Fibroblast of villous mesenchyme (primary cell): ENCODE results near the gene POTEG. TPM values are rescaled to one million over a fixed set of nuclear protein-coding genes. Genes with fewer than 3 reads are reported as not detected.
"Not testable (repeated sequence)": the region's sequence is repeated elsewhere in the genome, so short reads cannot be mapped to it uniquely, and the experiment has no call there.

ENCODE experiments used
- DNase-seq: peaks from one replicate; pipeline ENCODE4 v3.0.0-alpha.2; 2010; ENCODE audit warnings: low read depth
- H3K4me3 ChIP-seq: 2 replicates; pipeline ENCODE4 v1.5.1; 2011; ENCODE audit warnings: low read depth, mild to moderate bottlenecking, low read length
- small RNA-seq: library from RNA; depleted of rRNA; stranded (forward); fragments of <200 nt; gene quantifications from one replicate; pipeline ENCODE3, GENCODE V24; 2012
- total RNA-seq: library from RNA; depleted of rRNA; stranded (reverse); fragments of >200 nt; gene quantifications from 2 replicates; pipeline ENCODE4 v1.2.3, GENCODE V29; 2012

POTEG gene
- total RNA-seq, 1 donor: not detected

DNA sequence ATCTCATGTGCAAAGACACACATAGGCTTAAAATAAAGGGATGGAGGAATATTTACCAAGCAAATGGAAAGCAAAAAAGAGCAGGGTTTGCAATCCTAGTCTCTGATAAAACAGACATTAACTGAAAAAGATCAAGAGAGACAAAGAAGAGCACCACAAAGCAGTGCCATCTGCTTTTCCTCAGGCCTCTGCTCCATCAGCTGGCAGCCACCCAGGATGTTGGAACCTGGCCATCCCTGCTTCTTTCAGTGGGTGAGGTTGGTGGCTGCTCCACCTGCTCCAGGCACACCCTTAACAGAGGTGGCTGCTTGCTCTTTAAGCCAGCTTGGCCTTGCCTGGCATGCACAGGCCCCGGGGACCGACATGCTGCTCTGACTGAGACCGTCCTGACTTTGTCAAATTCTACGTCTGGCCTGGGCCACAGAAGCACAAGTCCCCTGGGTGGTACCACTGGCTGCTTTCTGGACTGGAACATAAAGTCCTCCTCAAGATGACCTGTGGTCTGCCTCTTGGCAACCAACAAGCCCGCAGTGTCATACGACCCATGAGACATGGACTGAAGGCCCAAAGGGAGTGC lies 51.0 kb downstream of the POTEG start:
- H3K4me3 ChIP-seq, DNase-seq: not testable (repeated sequence)

- not testable (repeated sequence) for DNase-seq, H3K4me3 ChIP-seq
These were observed 54.0 kb downstream of the POTEG start for GRCh38 chr14:19380137-19380536.

- not testable (repeated sequence) for DNase-seq, H3K4me3 ChIP-seq
These were observed 59.7 kb downstream of the POTEG start for GRCh38 chr14:19374451-19374903.

GRCh38 chr14:19372813-19373500 lies 61.2 kb downstream of the POTEG start:
- DNase-seq, H3K4me3 ChIP-seq: not testable (repeated sequence)

- DNase-seq, H3K4me3 ChIP-seq: not testable (repeated sequence)
These were observed 62.4 kb downstream of the POTEG start for GRCh38 chr14:19371767-19372166.

DNA sequence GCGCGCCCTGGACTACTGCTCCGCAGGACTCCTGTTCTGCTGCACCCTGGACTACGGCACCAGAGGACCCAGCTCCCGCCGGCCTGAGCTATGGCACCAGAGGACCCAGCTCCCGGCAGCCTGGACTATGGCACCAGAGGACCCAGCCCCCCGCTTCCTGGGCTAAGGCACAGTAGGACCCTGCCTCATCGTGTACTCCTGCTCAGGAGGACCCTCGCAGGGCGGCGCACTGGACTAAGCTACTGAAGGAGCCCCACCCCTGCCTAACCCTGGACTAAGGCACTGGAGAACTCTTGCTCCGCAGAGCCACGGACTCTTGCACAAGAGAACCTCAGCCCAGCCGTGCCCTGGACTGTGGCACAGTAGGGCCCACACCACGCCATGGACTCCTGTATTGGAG lies 71.3 kb downstream of the POTEG start:
- H3K4me3 ChIP-seq, DNase-seq: not testable (repeated sequence)

- not testable (repeated sequence) for DNase-seq, H3K4me3 ChIP-seq
These were observed 71.8 kb downstream of the POTEG start for GRCh38 chr14:19362323-19362722.

- not testable (repeated sequence) for H3K4me3 ChIP-seq
These were observed 72.4 kb downstream of the POTEG start for GRCh38 chr14:19361636-19362253.

DNA sequence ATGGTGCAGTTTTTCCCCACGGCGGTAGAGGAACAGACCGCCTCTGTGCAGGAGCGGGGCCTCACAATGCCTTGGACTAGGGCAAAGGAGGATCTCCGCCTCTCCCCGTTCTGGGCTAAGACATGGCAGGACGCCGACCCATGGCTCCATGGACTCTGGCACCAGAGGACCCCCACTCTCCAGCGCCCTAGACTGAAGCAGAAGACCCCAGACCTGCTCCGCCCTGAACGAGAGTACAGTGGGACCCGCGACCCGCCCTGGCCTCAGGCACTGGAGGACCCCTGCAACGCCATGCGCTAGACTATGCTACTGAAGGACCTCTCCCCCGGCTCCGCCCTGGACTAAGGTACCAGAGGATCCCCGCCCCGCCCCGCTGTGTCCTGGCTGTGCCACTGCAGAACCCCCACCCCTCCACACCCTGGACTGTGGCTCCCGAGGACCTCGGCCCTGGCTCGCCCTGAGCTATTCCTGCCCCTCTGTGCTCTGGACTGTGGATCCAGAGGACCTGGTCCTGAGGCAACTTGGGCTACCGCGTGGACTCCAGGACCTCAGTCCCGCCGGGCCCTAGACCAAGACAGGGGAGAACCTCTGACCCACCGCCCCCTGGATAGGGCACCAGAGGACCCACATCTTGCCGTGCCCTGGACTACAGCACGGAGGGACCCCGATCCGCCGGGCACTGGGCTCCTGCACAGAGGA lies 73.1 kb downstream of the POTEG start:
- not testable (repeated sequence) for H3K4me3 ChIP-seq, DNase-seq

More at GRCh38 chr14:19361636-19362253, 72.4 kb downstream of the POTEG start:
- DNase-seq: not testable (repeated sequence)

Small RNAs within 50 kb of the gene (small RNA-seq; reads per million reads assigned to genes)
- not detected for gene RNU6-1268P
